Measurements from ENCODE around the gene NRF1.
A peak's percentile ranks its signal among the peaks of the same experiment; 100 is the strongest.

The NRF1 gene

DNA sequence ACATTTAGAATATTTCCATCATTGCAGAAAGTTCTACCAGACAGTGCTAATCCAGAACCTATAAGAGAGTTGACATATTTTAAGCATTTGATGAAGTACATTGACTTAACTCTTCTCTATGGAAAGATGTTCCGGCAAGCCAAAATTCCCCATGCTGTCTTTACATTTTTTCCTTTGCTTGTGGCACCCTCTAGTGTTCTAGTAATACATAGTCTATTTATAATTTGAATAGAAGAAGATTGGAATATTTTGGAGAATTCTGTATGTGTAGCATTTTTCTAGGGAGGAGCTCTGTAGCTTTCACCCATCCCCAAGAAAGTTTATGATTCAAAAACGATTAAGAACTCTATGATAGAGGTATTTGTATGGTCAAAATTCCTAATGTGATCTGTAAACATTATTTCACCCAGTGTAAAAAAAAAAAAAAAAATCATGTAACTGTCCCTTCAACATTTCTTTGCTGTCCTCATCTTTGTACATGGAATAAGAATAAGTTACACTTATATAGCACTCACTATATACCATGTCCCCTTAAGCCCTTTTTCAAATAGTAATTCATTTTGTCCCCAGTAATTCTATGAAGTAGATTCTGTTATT lies 33.2 kb downstream of the NRF1 start:
- TF ChIP-seq CREB1 (IDR thresholded peaks at IDR 0.05; ENCODE audit: low read depth) (no peak), RAD21 (IDR thresholded peaks at IDR 0.05; ENCODE audit: low read depth) (peak; percentile 62)

GRCh38 chr7:129646369-129647021 lies 35.0 kb downstream of the NRF1 start:
- TF ChIP-seq, protein P1, sequence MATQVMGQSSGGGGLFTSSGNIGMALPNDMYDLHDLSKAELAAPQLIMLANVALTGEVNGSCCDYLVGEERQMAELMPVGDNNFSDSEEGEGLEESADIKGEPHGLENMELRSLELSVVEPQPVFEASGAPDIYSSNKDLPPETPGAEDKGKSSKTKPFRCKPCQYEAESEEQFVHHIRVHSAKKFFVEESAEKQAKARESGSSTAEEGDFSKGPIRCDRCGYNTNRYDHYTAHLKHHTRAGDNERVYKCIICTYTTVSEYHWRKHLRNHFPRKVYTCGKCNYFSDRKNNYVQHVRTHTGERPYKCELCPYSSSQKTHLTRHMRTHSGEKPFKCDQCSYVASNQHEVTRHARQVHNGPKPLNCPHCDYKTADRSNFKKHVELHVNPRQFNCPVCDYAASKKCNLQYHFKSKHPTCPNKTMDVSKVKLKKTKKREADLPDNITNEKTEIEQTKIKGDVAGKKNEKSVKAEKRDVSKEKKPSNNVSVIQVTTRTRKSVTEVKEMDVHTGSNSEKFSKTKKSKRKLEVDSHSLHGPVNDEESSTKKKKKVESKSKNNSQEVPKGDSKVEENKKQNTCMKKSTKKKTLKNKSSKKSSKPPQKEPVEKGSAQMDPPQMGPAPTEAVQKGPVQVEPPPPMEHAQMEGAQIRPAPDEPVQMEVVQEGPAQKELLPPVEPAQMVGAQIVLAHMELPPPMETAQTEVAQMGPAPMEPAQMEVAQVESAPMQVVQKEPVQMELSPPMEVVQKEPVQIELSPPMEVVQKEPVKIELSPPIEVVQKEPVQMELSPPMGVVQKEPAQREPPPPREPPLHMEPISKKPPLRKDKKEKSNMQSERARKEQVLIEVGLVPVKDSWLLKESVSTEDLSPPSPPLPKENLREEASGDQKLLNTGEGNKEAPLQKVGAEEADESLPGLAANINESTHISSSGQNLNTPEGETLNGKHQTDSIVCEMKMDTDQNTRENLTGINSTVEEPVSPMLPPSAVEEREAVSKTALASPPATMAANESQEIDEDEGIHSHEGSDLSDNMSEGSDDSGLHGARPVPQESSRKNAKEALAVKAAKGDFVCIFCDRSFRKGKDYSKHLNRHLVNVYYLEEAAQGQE (IDR thresholded peaks at IDR 0.05; ENCODE audit: low read depth), result no peak
- TF ChIP-seq EP300 (IDR thresholded peaks at IDR 0.05; ENCODE audit: borderline replicate concordance) (peak; percentile 51; the same call in 1 of the 2 replicates), RAD21 (IDR thresholded peaks at IDR 0.05; ENCODE audit: low read depth) (peak; percentile 4; the same call in 1 of the 2 replicates), TCF12 (IDR thresholded peaks at IDR 0.05; ENCODE audit: low read depth) (peak; percentile 80), CEBPB (IDR thresholded peaks at IDR 0.05) (0 out of 2 replicates have a peak, but pooled peaks have one; percentile 18), TEAD4 (IDR thresholded peaks at IDR 0.05) (peak; percentile 95), CREB1 (IDR thresholded peaks at IDR 0.05; ENCODE audit: low read depth) (no peak), USF1 (IDR thresholded peaks at IDR 0.05) (no peak)

DNA sequence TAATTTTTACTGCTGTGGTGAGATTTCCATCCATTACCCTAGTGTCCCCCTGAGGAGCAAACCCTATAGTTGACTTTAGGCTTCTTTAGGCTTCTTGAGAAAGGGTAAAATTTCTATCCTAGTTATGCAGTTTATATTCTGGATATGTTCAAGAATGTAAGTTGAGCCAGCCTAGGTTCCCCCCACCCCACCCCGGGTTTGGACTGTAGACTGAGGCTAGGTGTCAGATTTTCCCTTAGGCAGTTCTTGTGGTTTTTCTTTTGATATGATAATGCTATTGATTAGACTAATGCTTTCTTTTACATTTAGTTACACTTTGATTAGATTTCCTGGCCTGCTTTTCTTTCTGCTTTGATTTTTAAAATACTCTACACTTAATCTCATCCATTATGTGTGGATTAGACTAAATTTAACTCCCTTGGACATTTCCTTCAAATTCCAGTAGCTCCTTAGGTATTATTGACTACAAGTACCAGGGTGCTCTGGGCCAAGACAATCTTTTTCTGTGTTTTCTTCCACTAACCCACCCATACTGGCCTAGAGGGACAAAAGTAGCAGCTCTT lies 37.7 kb downstream of the NRF1 start:
- no peak for TF ChIP-seq TCF12 (IDR thresholded peaks at IDR 0.05; ENCODE audit: low read depth)
- no peak for TF ChIP-seq USF1 (IDR thresholded peaks at IDR 0.05)
- no peak for TF ChIP-seq TAF1 (IDR thresholded peaks at IDR 0.05; ENCODE audit: low read depth)
- TF ChIP-seq, protein P1 (IDR thresholded peaks at IDR 0.05; ENCODE audit: low read depth), result no peak
- TF ChIP-seq CEBPB (IDR thresholded peaks at IDR 0.05), result no peak
- no peak for TF ChIP-seq EGR1 (IDR thresholded peaks at IDR 0.05)
- no peak for TF ChIP-seq ZBTB7A (IDR thresholded peaks at IDR 0.05; ENCODE audit: low read depth)
- TF ChIP-seq FOXM1 (IDR thresholded peaks at IDR 0.05; ENCODE audit: borderline replicate concordance, low read depth), result no peak
- TF ChIP-seq RAD21 (IDR thresholded peaks at IDR 0.05; ENCODE audit: low read depth), result no peak
- no peak for TF ChIP-seq TEAD4 (IDR thresholded peaks at IDR 0.05)

DNA sequence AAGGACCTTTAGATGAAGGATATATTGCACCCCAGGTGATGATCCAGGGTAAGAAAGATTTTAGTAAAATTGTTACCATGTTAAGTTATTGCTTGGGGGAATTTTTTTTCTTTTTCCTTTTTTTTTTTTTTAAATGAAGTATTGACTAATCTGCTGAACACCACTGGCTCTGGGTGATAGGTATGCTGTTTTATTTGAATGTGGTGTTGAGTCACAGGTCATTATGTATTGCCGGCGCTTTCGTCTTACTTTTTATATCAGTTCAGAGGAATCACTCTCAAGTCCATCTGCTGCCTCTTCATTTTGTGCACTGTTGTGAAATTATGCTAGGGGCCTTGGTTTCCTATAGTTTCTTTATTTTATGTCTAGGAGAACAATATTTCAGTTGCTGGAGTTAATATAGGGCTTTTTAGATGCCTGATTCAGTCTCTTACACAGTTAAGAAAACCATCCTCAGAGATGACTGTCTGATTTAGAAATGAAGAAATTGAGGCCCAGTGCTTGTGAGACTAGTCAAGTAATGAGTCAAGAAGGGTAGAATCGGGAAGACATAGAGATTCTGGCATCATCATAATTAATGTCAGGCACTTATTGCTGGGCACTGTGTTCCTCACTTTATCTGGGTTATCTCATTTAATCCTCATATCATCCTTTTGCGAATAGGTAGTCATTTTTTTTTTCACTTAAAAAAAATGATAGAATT lies 38.7 kb downstream of the NRF1 start:
- TF ChIP-seq EGR1 (IDR thresholded peaks at IDR 0.05) (no peak), RAD21 (IDR thresholded peaks at IDR 0.05; ENCODE audit: low read depth) (no peak), CREB1 (IDR thresholded peaks at IDR 0.05; ENCODE audit: low read depth) (no peak)
- TF ChIP-seq, protein P2, sequence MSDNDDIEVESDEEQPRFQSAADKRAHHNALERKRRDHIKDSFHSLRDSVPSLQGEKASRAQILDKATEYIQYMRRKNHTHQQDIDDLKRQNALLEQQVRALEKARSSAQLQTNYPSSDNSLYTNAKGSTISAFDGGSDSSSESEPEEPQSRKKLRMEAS (IDR thresholded peaks at IDR 0.05), result no peak

GRCh38 chr7:129652914-129653313 lies 41.4 kb downstream of the NRF1 start:
- TF ChIP-seq NFIC (IDR thresholded peaks at IDR 0.05) (no peak), TEAD4 (IDR thresholded peaks at IDR 0.05) (no peak), FOXM1 (IDR thresholded peaks at IDR 0.05; ENCODE audit: borderline replicate concordance, low read depth) (no peak), RAD21 (IDR thresholded peaks at IDR 0.05; ENCODE audit: low read depth) (no peak), CEBPB (IDR thresholded peaks at IDR 0.05) (no peak), TCF12 (IDR thresholded peaks at IDR 0.05; ENCODE audit: low read depth) (no peak), USF1 (IDR thresholded peaks at IDR 0.05) (no peak), TAF1 (IDR thresholded peaks at IDR 0.05; ENCODE audit: low read depth) (no peak), EGR1 (IDR thresholded peaks at IDR 0.05) (no peak)
- TF ChIP-seq, protein P1 (IDR thresholded peaks at IDR 0.05; ENCODE audit: low read depth), result no peak
- TF ChIP-seq, protein P2 (IDR thresholded peaks at IDR 0.05), result no peak

Data from Ishikawa (cell line).